Liver (tissue), 9 donors: ENCODE data around the gene SPAG17. TPM values are rescaled to one million over a fixed set of nuclear protein-coding genes. Genes with fewer than 3 reads are reported as not detected.

Source experiments
- DNase-seq: peaks from one replicate; pipeline ENCODE4 v3.0.0-alpha.2; 2017; ENCODE audit warnings: low spot score
- H3K27ac ChIP-seq, 2 donors: one replicate each; pipeline ENCODE4 v1.7.0; 2013; ENCODE audit warnings: inconsistent platforms in 2 of 2, low read length in 2 of 2, control low read depth in 1 of 2, low read depth in 1 of 2, mild to moderate bottlenecking in 1 of 2
- H3K27me3 ChIP-seq, 4 donors: one replicate each; pipeline versions ENCODE4 v1.6.1 to v1.7.0; 2013; ENCODE audit warnings: low read length in 3 of 4, inconsistent platforms in 1 of 4, mild to moderate bottlenecking in 1 of 4, moderate library complexity in 1 of 4; ENCODE audit not compliant: control insufficient read depth in 4 of 4, insufficient read depth in 4 of 4
- H3K36me3 ChIP-seq, 4 donors: one replicate each; pipeline versions ENCODE4 v1.6.1 to v1.7.0; 2013; ENCODE audit warnings: low read length in 3 of 4, mild to moderate bottlenecking in 3 of 4, low read depth in 1 of 4, moderate library complexity in 1 of 4; ENCODE audit not compliant: control insufficient read depth in 4 of 4, insufficient read depth in 3 of 4
- H3K4me1 ChIP-seq, 4 donors: one replicate each; pipeline versions ENCODE4 v1.6.1 to v1.7.0; 2013; ENCODE audit warnings: low read length in 3 of 4, mild to moderate bottlenecking in 3 of 4, moderate library complexity in 1 of 4; ENCODE audit not compliant: control insufficient read depth in 4 of 4, insufficient read depth in 4 of 4
- H3K4me3 ChIP-seq, 3 donors: one replicate each; pipeline versions ENCODE4 v1.6.1 to v1.7.0; 2013; ENCODE audit warnings: low read length in 3 of 3, control low read depth in 1 of 3, low read depth in 1 of 3, mild to moderate bottlenecking in 1 of 3
- H3K9ac ChIP-seq, 2 donors: one replicate each; pipeline ENCODE4 v1.7.0; 2013; ENCODE audit warnings: low read length in 2 of 2, mild to moderate bottlenecking in 2 of 2, moderate library complexity in 2 of 2, control low read depth in 1 of 2, low read depth in 1 of 2
- H3K9me3 ChIP-seq, 4 donors: one replicate each; pipeline versions ENCODE4 v1.6.1 to v1.7.0; 2013; ENCODE audit warnings: low read length in 3 of 4; ENCODE audit not compliant: control insufficient read depth in 4 of 4
- EGR1 ChIP-seq, 2 donors: IDR thresholded peaks; 2 replicates each; pipeline ENCODE4 v1.6.1; 2016 to 2018; ENCODE audit warnings: antibody characterized with exemption in 2 of 2, low read depth in 2 of 2
- FOXA1 ChIP-seq: IDR thresholded peaks from 2 replicates; pipeline ENCODE4 v1.6.1; 2016; ENCODE audit warnings: antibody characterized with exemption
- FOXA2 ChIP-seq: IDR thresholded peaks from 2 replicates; pipeline ENCODE4 v1.6.1; 2016; ENCODE audit warnings: antibody characterized with exemption
- GABPA ChIP-seq, 2 donors: IDR thresholded peaks in 1 of 2; conservative IDR thresholded peaks in 1 of 2; 2 replicates each; pipeline ENCODE4 v1.6.1; 2016; ENCODE audit warnings: antibody characterized with exemption in 2 of 2, mild to moderate bottlenecking in 1 of 2, moderate library complexity in 1 of 2
- HNF4A ChIP-seq, 2 donors: conservative IDR thresholded peaks; 2 replicates each; pipeline ENCODE4 v1.6.1; 2016; ENCODE audit warnings: antibody characterized with exemption in 2 of 2, mild to moderate bottlenecking in 2 of 2
- HNF4G ChIP-seq: IDR thresholded peaks from 2 replicates; pipeline ENCODE4 v1.6.1; 2016; ENCODE audit warnings: antibody characterized with exemption
- JUND ChIP-seq, 2 donors: IDR thresholded peaks; 2 replicates each; pipeline ENCODE4 v1.6.1; 2016; ENCODE audit warnings: antibody characterized with exemption in 2 of 2
- NR2F2 ChIP-seq: IDR thresholded peaks from 2 replicates; pipeline ENCODE4 v1.6.1; 2016; ENCODE audit warnings: antibody characterized with exemption
- RAD21 ChIP-seq, 2 donors: IDR thresholded peaks; 2 replicates each; pipeline ENCODE4 v1.6.1; 2016; ENCODE audit warnings: antibody characterized with exemption in 2 of 2, mild to moderate bottlenecking in 2 of 2
- RXRA ChIP-seq, 2 donors: IDR thresholded peaks; 2 replicates each; pipeline ENCODE4 v1.6.1; 2017 to 2018; ENCODE audit warnings: antibody characterized with exemption in 2 of 2, mild to moderate bottlenecking in 1 of 2
- SP1 ChIP-seq: IDR thresholded peaks from 2 replicates; pipeline ENCODE4 v1.6.1; 2018; ENCODE audit warnings: antibody characterized with exemption, mild to moderate bottlenecking
- TAF1 ChIP-seq: conservative IDR thresholded peaks from 2 replicates; pipeline ENCODE4 v1.6.1; 2016; ENCODE audit warnings: antibody characterized with exemption, mild to moderate bottlenecking
- YY1 ChIP-seq: IDR thresholded peaks from 2 replicates; pipeline ENCODE4 v1.6.1; 2016; ENCODE audit warnings: antibody characterized with exemption, mild to moderate bottlenecking
- WGBS: extraction: QIAGEN DNeasy Blood & Tissue Kit; methylation state at CpG from one replicate; pipeline ENCODE4 v1.1.7; 2013; 5-methylcytosine and 5-hydroxymethylcytosine counted together
- polyA plus RNA-seq, 2 donors: library from polyadenylated mRNA; stranded (reverse) in 1 of 2; unstranded in 1 of 2; fragments of 200-250 nt in 1 of 2; fragments of >200 nt in 1 of 2; fragmentation: Nextera tagmentation in 1 of 2; extraction: Ambion mirVana in 1 of 2; gene quantifications; one replicate each; pipeline versions ENCODE4 v1.2.1 to v1.2.3, GENCODE V29; 2013 to 2015
- total RNA-seq, 2 donors: library from RNA; depleted of rRNA; stranded (reverse); fragments of >200 nt; gene quantifications; one replicate each; pipeline ENCODE4 v1.2.3, GENCODE V29; 2014
- TF ChIP-seq, protein P1 (sequence below): fragments of 150-350 bp; IDR thresholded peaks from 2 replicates; pipeline ENCODE4 v1.5.1; 2017; ENCODE audit warnings: improper control_type of control experiment, low read depth, low read length; ENCODE audit not compliant: missing input control
- TF ChIP-seq, protein P2 (sequence below): IDR thresholded peaks from 2 replicates; pipeline ENCODE4 v1.6.1; 2016; ENCODE audit warnings: antibody characterized with exemption
- TF ChIP-seq, protein P3 (sequence below): IDR thresholded peaks from 2 replicates; pipeline ENCODE4 v1.6.1; 2016; ENCODE audit warnings: antibody characterized with exemption, mild to moderate bottlenecking
- TF ChIP-seq, protein P4 (sequence below): IDR thresholded peaks from 2 replicates; pipeline ENCODE4 v1.6.1; 2016; ENCODE audit warnings: antibody characterized with exemption
- TF ChIP-seq, protein P5 (sequence below): IDR thresholded peaks from 2 replicates; pipeline ENCODE4 v1.6.1; 2016; ENCODE audit warnings: antibody characterized with exemption
- donor health status: healthy.
- donor health status: healthy.
- donor health status: healthy.
- donor health status: healthy.
- donor health status: healthy.

SPAG17 gene
- total and polyA plus RNA-seq, 4 donors, result 0.17 to 0.75 TPM; not detected in 2

DNA sequence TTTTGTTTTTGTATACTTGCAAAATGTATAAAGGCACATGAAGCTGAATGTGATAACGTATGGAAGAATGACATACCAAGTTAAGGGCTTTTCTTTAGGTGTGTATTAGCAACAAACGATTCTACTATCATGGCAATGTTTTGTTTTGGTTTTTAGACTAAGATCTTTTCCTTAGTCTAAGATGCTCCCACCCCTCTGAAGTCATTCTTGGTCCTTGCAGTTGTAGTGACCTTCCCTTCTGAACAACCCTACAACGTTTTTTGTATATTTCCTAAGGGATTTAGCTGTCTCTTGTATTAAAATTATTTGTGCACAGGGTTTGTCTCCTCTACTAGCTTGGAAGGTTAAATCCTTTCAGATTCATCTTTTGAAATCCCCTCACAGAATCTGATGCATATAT lies 61.0 kb downstream of the SPAG17 start (continued):
- TF ChIP-seq, protein P1, sequence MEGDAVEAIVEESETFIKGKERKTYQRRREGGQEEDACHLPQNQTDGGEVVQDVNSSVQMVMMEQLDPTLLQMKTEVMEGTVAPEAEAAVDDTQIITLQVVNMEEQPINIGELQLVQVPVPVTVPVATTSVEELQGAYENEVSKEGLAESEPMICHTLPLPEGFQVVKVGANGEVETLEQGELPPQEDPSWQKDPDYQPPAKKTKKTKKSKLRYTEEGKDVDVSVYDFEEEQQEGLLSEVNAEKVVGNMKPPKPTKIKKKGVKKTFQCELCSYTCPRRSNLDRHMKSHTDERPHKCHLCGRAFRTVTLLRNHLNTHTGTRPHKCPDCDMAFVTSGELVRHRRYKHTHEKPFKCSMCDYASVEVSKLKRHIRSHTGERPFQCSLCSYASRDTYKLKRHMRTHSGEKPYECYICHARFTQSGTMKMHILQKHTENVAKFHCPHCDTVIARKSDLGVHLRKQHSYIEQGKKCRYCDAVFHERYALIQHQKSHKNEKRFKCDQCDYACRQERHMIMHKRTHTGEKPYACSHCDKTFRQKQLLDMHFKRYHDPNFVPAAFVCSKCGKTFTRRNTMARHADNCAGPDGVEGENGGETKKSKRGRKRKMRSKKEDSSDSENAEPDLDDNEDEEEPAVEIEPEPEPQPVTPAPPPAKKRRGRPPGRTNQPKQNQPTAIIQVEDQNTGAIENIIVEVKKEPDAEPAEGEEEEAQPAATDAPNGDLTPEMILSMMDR, result no peak
- TF ChIP-seq FOXA1 (no peak), FOXA2 (no peak), TAF1 (no peak), JUND (IDR thresholded peaks at IDR 0.05) (no peak)
- TF ChIP-seq, protein P2, sequence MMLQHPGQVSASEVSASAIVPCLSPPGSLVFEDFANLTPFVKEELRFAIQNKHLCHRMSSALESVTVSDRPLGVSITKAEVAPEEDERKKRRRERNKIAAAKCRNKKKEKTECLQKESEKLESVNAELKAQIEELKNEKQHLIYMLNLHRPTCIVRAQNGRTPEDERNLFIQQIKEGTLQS, result no peak

DNA sequence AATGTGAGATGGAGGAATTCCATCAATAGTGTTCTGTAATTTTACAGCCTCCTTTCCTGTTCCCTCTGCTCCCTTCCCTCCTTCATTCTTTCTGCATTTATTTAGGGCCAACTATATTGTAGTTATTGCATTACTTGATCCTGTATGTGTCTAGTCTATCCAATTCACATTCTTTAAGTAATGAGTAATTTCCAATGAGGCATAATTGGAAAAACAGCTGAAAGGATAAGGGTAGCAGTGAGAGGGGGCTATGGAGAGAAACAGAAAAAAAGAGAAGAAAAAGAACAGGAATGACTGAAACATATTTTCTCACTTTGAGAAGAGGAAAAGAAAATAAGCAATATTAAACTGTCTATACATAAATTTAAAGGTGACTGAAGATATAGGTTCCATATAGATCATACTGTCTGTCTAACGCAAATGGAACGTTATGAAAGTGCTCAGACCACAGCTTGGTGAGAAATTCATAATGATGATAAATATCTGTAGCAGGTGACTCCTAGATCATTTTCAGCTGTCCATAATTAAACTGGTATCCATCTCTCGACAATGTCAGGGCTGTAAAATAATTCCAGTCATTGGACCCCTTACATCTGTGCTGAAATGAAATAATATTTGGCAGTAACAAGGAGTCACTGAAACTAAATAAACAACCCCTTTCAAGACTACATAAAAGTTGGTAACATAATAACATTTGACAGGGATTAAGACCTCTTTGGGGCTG lies 61.8 kb downstream of the SPAG17 start:
- TF ChIP-seq SP1, result no peak
- WGBS, result 88% methylated on average over 3 of the region's 3 CpGs
- no peak overlapping the region for H3K27ac ChIP-seq
- H3K9ac ChIP-seq, result no peak overlapping the region
- H3K27me3 ChIP-seq, result no peaks in the 10 kb centered on the region
- no peak for DNase-seq
- no peaks in the 10 kb centered on the region for H3K9me3 ChIP-seq
- no peak overlapping the region for H3K4me3 ChIP-seq
- peaks cover 3 to 18% (median 9%) of the 10 kb centered on the region in 4 donors for H3K4me1 ChIP-seq
- no peaks in the 10 kb centered on the region for H3K36me3 ChIP-seq

DNA sequence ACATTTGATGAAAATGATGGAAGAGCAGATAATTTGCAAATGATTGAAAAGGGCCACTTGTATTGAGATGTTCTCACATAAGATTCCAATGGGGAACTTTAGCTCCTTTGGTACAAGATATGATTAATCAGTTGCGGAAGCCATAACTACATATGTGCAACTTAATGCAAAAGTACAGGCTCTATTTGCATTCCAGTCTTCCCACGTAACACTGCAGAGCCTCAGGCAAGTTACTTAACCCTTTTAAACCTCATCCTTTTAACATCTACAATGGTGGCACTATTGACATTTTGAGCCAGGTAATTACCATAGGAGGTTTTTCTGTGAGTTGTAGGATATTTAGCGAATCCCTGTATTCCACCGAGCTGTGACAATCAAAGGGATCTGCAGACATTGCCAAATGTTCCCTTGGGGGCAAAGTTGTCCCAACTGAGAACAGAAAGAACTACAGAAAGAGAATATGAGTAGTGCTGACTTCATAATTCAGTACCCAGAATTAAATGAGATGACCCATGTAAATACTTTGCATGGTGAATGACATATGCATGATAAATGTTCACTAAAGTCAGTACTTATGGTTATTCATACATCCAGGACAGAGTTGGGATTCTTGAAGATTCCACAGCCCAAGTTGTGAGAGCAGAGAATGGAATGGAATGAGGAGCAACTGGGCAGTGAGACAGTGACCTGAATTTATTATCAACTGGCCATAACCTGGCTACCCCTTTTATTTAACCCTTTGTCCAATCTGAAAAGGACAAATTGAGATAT lies 62.6 kb downstream of the SPAG17 start:
- Histone ChIP-seq H3K27ac (no peak overlapping the region), H3K36me3 (no peaks in the 10 kb centered on the region), H3K9me3 (no peaks in the 10 kb centered on the region), H3K4me1 (peaks cover 5 to 27% (median 17%) of the 10 kb centered on the region in 4 donors), H3K4me3 (no peak overlapping the region), H3K27me3 (no peaks in the 10 kb centered on the region), H3K9ac (no peak overlapping the region)
- WGBS, result 89% methylated on average over 4 of the region's 4 CpGs
- no peak for DNase-seq
- TF ChIP-seq HNF4G (no peak), RAD21 (IDR thresholded peaks at IDR 0.05) (no peak), YY1 (no peak), GABPA (IDR thresholded peaks at IDR 0.05 in 1 of 2, conservative IDR thresholded peaks at IDR 0.05 in 1 of 2) (no peak), TAF1 (no peak), FOXA2 (no peak), SP1 (no peak), NR2F2 (no peak), HNF4A (conservative IDR thresholded peaks at IDR 0.05) (no peak), EGR1 (IDR thresholded peaks at IDR 0.05; ENCODE audit: low read depth in 2 of 2) (no peak), JUND (IDR thresholded peaks at IDR 0.05) (no peak), RXRA (IDR thresholded peaks at IDR 0.05) (no peak)
- TF ChIP-seq, protein P3, sequence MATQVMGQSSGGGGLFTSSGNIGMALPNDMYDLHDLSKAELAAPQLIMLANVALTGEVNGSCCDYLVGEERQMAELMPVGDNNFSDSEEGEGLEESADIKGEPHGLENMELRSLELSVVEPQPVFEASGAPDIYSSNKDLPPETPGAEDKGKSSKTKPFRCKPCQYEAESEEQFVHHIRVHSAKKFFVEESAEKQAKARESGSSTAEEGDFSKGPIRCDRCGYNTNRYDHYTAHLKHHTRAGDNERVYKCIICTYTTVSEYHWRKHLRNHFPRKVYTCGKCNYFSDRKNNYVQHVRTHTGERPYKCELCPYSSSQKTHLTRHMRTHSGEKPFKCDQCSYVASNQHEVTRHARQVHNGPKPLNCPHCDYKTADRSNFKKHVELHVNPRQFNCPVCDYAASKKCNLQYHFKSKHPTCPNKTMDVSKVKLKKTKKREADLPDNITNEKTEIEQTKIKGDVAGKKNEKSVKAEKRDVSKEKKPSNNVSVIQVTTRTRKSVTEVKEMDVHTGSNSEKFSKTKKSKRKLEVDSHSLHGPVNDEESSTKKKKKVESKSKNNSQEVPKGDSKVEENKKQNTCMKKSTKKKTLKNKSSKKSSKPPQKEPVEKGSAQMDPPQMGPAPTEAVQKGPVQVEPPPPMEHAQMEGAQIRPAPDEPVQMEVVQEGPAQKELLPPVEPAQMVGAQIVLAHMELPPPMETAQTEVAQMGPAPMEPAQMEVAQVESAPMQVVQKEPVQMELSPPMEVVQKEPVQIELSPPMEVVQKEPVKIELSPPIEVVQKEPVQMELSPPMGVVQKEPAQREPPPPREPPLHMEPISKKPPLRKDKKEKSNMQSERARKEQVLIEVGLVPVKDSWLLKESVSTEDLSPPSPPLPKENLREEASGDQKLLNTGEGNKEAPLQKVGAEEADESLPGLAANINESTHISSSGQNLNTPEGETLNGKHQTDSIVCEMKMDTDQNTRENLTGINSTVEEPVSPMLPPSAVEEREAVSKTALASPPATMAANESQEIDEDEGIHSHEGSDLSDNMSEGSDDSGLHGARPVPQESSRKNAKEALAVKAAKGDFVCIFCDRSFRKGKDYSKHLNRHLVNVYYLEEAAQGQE, result no peak
- TF ChIP-seq, protein P1, result no peak
- TF ChIP-seq, protein P4, sequence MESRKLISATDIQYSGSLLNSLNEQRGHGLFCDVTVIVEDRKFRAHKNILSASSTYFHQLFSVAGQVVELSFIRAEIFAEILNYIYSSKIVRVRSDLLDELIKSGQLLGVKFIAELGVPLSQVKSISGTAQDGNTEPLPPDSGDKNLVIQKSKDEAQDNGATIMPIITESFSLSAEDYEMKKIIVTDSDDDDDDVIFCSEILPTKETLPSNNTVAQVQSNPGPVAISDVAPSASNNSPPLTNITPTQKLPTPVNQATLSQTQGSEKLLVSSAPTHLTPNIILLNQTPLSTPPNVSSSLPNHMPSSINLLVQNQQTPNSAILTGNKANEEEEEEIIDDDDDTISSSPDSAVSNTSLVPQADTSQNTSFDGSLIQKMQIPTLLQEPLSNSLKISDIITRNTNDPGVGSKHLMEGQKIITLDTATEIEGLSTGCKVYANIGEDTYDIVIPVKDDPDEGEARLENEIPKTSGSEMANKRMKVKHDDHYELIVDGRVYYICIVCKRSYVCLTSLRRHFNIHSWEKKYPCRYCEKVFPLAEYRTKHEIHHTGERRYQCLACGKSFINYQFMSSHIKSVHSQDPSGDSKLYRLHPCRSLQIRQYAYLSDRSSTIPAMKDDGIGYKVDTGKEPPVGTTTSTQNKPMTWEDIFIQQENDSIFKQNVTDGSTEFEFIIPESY, result no peak
- TF ChIP-seq, protein P2, result no peak
- TF ChIP-seq, protein P5, sequence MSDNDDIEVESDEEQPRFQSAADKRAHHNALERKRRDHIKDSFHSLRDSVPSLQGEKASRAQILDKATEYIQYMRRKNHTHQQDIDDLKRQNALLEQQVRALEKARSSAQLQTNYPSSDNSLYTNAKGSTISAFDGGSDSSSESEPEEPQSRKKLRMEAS, result no peak
